H1 (cell line): Measurements from ENCODE around the gene ETS1.

Experiments used
- CBX5 ChIP-seq: fragments of 300-800, 300-1000 bp; sonication (generic); IDR thresholded peaks from 2 replicates; pipeline ENCODE4 v1.7.1; 2016; ENCODE audit warnings: antibody characterized with exemption, low read length, low read depth
- CEBPB ChIP-seq: IDR thresholded peaks from 2 replicates; pipeline ENCODE4 v1.6.1; 2012; ENCODE audit warnings: low read depth, low read length
- HDAC2 ChIP-seq, 2 experiments: fragments of 300-600 bp in 1 of 2; sonication (generic) in 1 of 2; IDR thresholded peaks; 2 replicates each; pipeline ENCODE4 v1.6.1; 2011 to 2012; ENCODE audit warnings: low read depth in 2 of 2, low read length in 2 of 2, mild to moderate bottlenecking in 2 of 2, moderate library complexity in 2 of 2, borderline replicate concordance in 1 of 2, inconsistent platforms in 1 of 2
- MAFK ChIP-seq: IDR thresholded peaks from 2 replicates; pipeline ENCODE4 v1.6.1; 2012; ENCODE audit warnings: low read depth, mild to moderate bottlenecking, improper control_type of control experiment, low read length
- PHF8 ChIP-seq: fragments of 200-600 bp; sonication (generic); conservative IDR thresholded peaks from 2 replicates; pipeline ENCODE4 v1.7.1; 2012; ENCODE audit warnings: low read depth, mild to moderate bottlenecking, inconsistent platforms, low read length, moderate library complexity
- POLR2AphosphoS5 ChIP-seq: IDR thresholded peaks from 2 replicates; pipeline ENCODE4 v1.6.1; 2011; ENCODE audit warnings: low read depth, low read length
- RBBP5 ChIP-seq: IDR thresholded peaks from 2 replicates; pipeline ENCODE4 v1.7.1; 2012; ENCODE audit warnings: low read depth, mild to moderate bottlenecking, inconsistent platforms, low read length, moderate library complexity, borderline replicate concordance
- RNF2 ChIP-seq: fragments of 200-900, 300-1000 bp; sonication (generic); IDR thresholded peaks from 2 replicates; pipeline ENCODE4 v1.7.1; 2016; ENCODE audit warnings: borderline replicate concordance, low read depth, mild to moderate bottlenecking, antibody characterized with exemption, low read length; ENCODE audit not compliant: poor library complexity, severe bottlenecking; ENCODE audit errors: missing control alignments
- TAF1 ChIP-seq: IDR thresholded peaks from 2 replicates; pipeline ENCODE4 v1.6.1; 2011; ENCODE audit warnings: mild to moderate bottlenecking, low read depth, low read length
- TCF12 ChIP-seq: IDR thresholded peaks from 2 replicates; pipeline ENCODE4 v1.6.1; 2011; ENCODE audit warnings: low read depth, mild to moderate bottlenecking, low read length
- TF ChIP-seq, protein P1 (sequence below), 3 experiments: IDR thresholded peaks; 1 replicate in 2 of 3; 2 replicates in 1 of 3; pipeline versions ENCODE4 v1.5.1 to v1.6.1; 2011; ENCODE audit warnings: low read length in 3 of 3, mild to moderate bottlenecking in 3 of 3, inconsistent platforms in 2 of 3, low read depth in 1 of 3, moderate library complexity in 1 of 3; ENCODE audit not compliant: insufficient read depth in 1 of 3; ENCODE audit errors: control extremely low read depth in 1 of 3
- TF ChIP-seq, protein P2 (sequence below): IDR thresholded peaks from 2 replicates; pipeline ENCODE4 v1.6.1; 2011; ENCODE audit warnings: low read length, improper control_type of control experiment

DNA sequence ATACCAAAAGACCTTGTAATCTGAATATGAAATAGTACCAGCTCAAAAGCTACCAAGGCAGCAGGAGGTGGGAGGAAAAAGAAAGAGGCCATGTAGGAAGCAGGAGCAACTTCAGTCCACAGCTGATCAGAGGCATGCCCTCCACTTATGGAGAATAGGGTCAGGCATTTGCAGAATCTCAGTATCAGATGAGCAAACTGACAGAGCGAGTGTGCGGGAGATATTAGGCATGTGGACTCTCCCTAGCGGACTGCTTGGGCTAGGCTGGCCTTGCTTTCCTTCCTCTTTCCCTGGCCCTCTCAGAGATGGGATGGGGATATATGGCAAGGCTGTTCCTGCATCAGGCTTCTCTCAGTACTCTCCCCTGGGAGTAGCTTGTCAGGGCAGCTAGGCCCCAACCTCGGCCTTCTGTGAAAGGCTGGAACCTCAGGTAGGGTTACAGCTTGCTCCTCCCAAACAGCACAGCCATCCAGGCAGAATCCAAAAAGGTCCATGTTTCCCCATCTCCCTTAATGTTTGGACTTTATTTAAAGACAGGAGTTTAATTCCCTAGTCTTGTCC lies 37.0 kb downstream of the ETS1 start:
- TF ChIP-seq TCF12 (no peak), POLR2AphosphoS5 (no peak), MAFK (no peak), PHF8 (no peak), CEBPB (no peak), HDAC2 (IDR thresholded peaks at IDR 0.05; ENCODE audit: borderline replicate concordance in 1 of 2, low read depth in 2 of 2, low read length in 2 of 2) (no peak), RNF2 (no peak), TAF1 (no peak), RBBP5 (no peak), CBX5 (no peak)
- TF ChIP-seq, protein P1, sequence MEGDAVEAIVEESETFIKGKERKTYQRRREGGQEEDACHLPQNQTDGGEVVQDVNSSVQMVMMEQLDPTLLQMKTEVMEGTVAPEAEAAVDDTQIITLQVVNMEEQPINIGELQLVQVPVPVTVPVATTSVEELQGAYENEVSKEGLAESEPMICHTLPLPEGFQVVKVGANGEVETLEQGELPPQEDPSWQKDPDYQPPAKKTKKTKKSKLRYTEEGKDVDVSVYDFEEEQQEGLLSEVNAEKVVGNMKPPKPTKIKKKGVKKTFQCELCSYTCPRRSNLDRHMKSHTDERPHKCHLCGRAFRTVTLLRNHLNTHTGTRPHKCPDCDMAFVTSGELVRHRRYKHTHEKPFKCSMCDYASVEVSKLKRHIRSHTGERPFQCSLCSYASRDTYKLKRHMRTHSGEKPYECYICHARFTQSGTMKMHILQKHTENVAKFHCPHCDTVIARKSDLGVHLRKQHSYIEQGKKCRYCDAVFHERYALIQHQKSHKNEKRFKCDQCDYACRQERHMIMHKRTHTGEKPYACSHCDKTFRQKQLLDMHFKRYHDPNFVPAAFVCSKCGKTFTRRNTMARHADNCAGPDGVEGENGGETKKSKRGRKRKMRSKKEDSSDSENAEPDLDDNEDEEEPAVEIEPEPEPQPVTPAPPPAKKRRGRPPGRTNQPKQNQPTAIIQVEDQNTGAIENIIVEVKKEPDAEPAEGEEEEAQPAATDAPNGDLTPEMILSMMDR (IDR thresholded peaks at IDR 0.05; ENCODE audit: control extremely low read depth in 1 of 3, insufficient read depth in 1 of 3, low read depth in 1 of 3, low read length in 3 of 3) = no peak
- TF ChIP-seq, protein P2, sequence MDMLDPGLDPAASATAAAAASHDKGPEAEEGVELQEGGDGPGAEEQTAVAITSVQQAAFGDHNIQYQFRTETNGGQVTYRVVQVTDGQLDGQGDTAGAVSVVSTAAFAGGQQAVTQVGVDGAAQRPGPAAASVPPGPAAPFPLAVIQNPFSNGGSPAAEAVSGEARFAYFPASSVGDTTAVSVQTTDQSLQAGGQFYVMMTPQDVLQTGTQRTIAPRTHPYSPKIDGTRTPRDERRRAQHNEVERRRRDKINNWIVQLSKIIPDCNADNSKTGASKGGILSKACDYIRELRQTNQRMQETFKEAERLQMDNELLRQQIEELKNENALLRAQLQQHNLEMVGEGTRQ = no peak
